OCI-M2 (cell line): ENCODE data around the gene KCNN1.
"Not testable (repeated sequence)": the region's sequence is repeated elsewhere in the genome, so short reads cannot be mapped to it uniquely, and the experiment has no call there.

Experiments
- DNase-seq: peaks from one replicate; lab custom pipeline; 2025; ENCODE audit not compliant: unreplicated experiment; lab: John Stamatoyannopoulos, UW

Gene KCNN1

DNA sequence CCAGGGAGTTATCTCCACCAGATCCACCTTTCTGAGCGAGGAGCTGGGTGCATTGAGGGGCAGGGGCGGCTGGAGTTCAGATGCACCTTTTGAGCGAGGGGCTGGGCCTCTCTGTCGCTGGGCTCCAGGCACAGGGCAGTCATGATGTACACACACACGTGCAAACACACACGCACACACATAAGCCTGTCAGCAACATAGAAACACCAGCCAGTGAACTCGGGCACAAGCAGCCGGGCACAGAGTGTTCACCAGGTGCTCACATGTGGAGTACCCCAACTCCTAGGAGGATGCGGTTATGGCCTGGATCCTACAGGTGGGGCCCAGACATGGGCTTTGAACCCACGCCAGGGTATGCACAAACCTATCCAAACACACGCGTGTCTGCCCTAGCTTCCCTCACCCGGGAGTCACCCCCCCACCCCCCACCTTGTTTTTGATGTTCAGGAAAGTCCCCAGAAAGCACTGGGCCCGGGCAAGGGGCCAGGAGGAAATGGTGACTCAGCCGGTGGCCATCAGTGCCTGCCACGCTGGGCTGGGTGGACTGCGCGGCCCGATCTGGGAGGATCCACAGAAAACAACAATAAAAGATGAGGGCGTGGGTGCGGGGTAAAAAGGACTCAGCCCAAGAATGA is 54.3 kb downstream of the KCNN1 start:
- DNase-seq: no peak

DNA sequence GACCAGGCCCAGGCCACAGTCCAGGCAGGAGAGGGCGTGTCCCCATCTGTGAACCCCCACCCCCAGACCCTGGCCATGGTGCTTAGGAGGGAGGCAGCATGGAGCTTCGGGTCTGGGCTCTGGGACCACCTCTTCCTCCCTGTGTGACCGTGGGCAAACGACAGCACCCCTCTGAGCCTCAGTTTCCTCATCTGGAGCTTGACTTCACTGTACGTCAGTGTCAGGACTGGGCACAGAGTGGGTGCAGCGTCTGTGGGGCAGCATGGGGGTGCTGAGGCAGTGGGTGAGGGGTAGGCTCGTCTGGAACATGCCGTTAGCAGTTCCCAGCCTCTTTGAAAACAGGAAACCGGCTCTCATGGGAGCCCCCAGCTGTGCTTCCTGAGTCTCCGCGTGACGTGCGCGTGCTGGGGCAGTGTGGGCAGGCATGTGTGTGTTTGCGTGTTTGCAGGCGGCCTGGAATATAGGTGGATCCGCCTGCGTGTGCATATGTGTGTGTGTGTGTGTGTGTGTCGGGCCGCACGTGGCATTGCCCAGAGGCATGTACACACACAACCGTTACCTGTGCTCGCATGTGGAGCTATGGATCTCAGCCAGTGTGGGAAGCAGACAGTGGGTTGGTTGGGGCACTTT is 56.8 kb downstream of the KCNN1 start:
- DNase-seq: no peak

DNA sequence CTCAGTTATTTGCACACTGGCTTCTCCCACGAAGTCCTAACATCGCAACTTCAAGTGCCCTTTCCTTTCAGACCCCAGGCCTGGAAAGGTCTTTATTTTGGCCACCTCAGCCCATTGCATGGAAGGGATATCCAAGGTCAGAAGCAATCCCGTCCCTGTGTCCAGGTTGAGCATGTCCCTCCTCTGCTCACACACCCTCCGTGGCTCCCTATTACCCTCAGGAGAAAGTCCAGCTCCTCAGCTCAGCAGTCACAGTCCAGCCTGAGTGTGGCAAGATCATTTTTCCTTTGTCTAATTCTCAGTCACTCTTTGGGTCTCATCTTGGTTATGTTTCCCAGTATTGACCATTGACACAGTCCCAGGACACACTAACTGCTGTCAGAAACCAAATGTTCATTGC is 60.2 kb downstream of the KCNN1 start:
- no peak for DNase-seq

DNA sequence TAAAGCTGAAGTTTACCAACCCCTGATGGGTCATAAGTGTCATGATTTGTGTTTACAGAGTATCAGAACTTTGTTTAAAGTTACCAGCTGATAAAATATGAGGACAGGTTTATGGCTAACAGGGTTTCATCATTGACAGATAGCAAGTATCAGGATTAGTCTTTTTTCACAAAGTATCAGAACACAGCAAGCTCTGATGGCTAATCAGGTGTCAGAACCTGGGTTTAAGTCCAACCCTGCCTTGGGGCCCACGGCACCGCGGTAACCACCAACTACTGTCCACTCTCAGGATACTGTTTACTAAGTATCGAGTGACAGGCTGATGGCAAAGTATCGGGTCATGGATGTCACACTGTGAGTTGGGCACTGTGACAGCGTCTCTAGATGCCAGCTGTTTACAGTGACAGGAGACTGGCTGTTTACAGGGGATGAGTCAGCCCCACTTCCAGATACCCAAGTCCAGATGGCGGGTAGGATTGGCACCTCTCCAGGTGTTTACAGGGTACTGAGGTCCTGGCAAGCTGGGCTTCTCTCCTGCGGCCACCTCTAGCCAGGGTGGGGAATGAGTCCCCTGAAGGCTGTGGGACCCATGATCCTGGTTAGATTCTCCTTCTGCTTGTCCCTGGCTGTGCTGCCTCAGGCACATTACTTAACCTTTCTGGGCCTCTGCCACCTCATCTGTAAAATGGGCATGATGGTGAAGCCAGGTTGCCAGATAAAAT is 62.9 kb downstream of the KCNN1 start:
- DNase-seq: no peak

DNA sequence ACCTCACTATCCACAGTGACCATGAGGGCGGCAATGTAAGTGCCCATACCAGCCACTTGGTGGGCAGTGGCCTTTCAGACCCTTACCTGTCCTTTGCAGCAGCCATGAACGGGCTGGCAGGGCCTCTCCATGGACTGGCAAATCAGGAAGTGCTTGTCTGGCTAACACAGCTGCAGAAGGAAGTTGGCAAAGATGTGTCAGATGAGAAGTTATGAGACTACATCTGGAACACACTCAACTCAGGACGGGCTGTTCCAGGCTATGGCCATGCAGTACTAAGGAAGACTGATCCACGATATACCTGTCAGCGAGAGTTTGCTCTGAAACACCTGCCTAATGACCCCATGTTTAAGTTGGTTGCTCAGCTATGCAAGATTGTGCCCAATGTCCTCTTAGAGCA is 64.5 kb downstream of the KCNN1 start:
- not testable (repeated sequence) for DNase-seq

DNA sequence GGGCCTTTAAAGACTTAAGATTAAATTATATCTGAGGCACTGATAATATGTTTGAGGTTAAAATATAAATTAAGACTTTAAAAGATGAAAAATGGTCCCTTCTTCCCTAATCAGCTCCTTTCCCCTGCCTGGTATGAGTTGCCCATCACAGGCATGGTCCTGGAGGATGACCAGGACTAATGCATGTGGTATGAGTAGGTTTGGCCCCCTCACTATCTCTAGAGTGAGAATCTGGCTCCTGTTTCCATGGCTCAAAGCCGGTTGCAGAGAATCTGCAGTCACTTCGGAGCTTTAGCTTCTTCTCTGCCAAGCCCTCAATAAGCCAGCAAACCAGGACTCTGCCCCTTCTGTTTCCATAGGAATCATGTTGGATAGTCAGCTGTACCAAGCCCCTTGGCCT is 65.2 kb downstream of the KCNN1 start:
- not testable (repeated sequence) for DNase-seq

DNA sequence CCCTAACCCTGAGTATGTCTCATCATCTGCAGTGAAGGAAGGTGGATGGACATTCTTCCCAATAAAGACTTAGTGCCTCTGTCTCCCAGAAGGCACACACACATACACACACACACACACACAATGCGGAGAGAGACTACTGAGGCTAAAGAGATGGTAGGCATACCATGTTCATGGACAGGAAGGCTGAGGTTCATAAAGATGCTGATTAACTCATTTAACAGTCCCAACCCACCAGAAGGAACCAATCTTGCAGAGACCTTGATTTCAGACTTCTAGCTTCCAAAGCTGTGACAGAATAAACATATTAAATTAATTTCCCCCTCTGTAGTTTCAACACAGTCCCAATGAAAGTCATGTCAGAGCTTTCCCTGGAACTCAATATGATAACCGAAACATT is 74.1 kb downstream of the KCNN1 start:
- DNase-seq: no peak

DNA sequence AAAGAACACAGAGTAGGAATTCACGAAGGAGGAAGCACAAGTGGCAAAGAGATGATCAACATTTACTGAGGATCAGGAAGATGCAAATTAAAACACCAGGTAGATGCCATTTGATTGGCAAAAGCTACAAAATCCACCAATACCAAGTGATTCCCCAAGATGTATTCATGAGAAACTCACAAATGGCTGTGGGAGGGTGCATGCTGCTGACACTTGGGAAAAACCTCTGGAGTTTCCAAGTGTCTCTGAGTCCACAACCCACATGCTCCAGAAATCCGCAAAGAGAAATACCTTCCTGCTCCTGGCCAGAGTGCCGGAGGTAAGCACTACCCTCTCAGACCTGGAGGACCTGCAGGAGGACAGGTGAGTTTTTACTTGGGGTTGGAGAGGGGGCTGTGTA is 76.8 kb downstream of the KCNN1 start:
- no peak for DNase-seq

DNA sequence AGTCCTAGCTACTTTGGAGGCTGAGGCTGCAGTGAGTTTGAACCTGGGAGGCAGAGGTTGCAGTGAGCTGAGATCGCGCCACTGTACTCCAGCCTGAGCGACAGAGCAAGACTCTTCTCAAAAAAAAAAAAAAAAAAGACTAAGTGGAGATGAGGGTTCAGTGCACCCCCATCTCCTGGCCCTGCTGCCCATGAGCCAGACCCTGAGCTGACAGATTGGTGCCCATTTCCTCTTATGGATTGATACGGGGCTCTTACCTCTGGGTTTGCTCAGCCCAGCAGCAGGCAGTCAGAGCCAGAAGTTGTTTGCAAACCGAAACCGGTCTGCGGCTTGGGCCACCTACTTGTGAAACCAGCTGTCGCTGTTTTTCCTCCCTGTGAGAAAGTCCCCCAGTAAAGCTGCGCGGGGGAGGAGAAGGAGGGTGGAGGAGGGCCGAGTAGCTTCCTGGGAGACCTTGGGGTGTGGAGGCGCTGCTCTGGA is 78.0 kb downstream of the KCNN1 start:
- DNase-seq: no peak

DNA sequence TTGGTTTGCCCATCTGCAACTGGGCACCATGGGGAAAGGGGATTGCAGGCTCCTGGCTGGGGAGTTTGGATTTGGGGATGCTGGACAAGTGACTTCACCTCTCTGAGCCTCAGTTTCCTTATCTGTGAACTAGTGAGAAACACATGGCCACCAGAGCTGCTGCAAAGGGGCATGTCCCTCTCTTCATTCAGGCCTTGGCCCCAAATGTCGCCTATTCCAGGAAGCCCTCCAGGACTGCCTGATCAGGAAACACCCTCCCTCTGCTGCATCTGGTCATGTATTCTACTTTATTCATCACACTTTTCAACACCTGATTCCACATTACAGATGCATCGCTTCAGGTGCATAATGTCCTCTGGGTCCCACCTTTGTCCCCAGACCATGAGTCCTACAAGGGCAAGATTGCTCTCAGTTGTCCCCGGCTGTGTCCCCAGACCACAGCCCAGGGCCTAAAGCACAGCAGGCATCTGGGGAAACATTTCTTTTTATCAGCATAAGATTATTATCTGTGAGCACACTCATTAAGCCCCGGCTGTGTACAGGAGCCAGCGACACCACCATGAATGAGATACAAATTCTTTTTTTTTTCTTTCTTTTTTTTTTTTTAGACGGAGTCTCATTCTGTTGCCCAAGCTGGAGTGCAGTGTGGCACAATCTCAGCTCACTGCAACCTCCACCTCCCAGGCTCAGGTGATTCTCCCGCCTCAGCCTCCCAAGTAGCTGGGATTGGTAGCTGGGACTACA is 78.6 kb downstream of the KCNN1 start:
- no peak for DNase-seq

DNA sequence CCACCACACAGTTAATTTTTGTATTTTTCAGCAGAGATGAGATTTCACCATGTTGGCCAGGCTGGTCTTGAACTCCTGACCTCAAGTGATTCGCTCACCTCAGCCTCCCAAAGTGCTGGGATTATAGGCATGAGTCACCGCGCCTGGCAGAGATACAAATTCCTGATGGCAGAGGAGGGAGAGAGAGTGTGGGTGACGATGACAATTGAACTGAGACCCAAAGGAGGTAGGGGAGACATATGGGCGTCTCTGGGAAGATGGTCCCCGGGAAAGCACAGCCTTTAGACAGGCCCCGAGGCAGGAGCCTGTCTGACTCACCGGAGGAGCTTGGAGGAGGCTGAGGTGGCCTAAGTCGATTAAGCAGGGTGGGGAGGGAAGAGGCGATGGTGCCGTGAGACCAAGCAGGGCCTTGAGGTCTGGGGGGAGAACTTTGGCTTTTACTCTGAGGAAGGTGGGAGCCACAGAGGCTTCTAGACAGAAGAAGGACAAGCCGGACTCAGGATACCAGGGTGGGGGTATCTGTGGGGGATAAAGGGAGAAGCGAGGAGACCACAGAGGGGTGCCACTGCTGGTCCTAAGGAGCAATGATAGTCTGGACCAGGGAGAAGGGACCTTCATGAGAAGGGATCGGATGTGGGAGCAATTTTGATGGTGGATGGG is 79.3 kb downstream of the KCNN1 start:
- no peak for DNase-seq

DNA sequence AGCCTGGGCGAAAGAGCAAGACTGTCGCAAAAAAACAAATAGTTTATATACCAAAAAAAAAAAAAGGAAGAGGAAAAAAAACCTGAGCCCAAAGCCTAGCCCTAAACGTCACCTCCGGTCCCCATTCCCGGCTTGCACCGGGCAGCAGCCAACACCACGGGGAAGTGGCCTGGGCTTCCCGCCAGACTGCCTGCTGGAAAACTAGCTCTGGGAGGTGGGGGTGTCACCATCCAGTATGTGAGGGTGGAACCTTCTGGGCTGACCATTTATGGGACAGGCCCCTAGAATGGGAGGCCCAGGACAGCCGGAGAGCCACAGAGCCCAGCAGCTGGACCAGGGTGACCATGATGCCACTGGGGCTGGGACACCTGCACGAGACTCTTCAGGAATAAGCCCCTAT is 82.5 kb downstream of the KCNN1 start:
- DNase-seq: no peak
